ENCODE results near the gene TOLLIP.

Gene TOLLIP

DNA sequence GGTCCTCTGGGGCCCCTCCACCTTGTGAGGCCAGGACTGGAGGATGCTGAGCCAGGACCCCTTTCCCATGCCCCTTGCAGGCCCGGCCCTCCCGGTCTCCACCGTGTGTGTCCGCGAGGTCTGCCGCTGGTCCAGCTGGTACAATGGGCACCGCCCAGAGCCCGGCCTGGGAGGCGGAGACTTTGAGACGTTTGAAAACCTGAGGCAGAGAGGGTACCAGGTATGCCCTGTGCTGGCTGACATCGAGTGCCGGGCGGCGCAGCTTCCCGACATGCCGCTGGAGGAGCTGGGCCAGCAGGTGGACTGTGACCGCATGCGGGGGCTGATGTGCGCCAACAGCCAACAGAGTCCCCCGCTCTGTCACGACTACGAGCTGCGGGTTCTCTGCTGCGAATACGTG lies 68.7 kb downstream of the TOLLIP start:
- no peak for DNase-seq

DNA sequence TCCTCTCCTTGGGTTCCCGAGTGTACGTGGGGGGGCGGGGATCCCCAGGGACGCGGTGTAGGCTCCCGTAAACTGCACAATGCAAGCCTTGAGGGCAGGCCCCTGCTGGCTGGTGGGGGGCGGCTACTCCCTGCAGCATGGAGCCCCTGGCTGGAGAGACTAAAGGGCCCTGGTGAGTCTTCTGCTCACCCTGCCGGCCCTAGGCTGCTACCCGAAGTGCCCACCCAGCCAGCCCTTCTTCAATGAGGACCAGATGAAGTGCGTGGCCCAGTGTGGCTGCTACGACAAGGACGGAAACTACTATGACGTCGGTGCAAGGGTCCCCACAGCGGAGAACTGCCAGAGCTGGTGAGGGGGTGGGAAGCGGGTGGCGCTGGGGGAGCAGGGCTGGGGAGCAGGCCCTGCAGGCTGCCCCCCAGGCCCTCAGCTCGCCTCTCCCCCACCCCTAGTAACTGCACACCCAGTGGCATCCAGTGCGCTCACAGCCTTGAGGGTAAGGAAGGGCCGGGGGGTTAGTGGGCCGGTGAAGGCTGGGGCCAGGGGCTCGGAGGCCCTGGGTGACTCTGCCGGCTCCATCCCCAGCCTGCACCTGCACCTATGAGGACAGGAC lies 69.7 kb downstream of the TOLLIP start:
- no peak for DNase-seq

- DNase-seq, result no peak
Observed at GRCh38 chr11:1238767-1239595, 70.5 kb downstream of the TOLLIP start.

DNA sequence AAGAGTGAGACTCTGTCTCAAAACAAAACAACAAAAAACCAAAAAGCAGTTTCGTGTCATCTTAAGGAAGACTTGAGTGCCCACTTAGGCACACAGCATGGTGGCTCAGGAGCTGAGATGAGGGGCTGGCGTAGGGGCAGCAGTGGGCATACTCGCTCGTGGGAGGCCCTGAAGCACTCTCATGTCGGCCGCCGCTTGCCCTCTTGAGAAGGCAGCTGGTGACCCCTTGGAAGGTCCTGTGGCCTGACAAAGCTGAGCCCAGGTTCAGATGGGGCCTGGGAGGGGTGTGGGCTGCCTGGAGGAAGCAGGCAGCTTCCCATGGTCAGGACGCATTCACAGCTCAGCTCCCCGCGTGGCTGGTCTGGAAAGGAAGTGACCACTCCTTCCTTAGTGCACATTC lies 71.6 kb downstream of the TOLLIP start:
- DNase-seq, result no peak

DNA sequence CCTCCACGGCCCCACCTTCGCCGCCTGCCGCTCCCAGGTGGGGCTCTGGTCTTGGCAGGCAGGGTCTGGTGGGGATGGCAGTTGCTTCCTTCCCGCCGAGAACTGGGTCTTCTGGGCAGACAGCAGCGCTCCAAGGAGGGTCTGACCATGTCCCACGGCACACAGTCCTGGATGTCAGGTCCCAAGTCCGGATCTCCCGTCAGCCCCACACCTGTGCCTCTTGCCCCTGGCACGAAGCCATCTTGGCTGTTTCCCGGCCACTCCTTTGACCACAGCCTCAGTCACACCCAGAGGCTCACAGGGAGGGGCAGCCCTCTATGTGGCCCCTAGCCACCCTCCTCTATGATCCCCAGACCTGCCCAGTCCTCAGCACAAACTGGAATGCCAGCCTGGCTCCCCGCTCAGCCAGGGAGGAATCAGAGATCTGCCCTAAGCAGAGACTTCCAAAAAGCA lies 72.3 kb downstream of the TOLLIP start:
- no peak for DNase-seq

GRCh38 chr11:1236316-1237127 lies 72.9 kb downstream of the TOLLIP start:
- no peak for DNase-seq

- no peak for DNase-seq
Observed at GRCh38 chr11:1235901-1236315, 73.5 kb downstream of the TOLLIP start.

DNA sequence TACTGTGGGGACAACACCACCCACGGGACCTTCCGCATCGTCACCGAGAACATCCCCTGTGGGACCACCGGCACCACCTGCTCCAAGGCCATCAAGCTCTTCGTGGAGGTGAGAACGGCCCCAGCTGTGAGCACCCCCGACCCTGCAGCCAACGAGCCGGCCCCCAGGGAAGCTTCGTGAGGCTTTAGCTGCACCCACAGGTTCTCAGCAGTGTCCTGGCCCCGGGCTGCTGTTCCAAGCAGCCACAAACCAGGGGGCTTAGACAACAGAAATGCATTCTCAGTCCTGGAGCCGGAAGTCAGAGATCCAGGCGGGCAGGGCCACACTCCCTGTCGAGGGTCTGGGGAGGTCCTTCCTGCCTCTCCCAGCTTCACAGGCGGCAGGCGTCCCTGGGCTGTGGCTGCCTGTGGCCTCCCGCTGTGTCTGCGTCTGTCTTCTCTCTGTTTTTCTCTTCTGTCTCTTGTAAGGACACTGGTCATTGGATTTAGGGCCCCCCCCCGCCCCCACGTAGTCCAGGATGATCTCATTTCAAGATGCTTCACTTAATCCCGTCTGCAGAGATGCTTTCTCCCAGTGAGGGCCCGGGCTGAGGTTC lies 74.0 kb downstream of the TOLLIP start:
- no peak for DNase-seq

GRCh38 chr11:1234771-1235305 lies 74.6 kb downstream of the TOLLIP start:
- no peak for DNase-seq

- no peak for DNase-seq
Observed at GRCh38 chr11:1234054-1234720, 75.2 kb downstream of the TOLLIP start.

GRCh38 chr11:1233351-1234053 lies 75.9 kb downstream of the TOLLIP start:
- DNase-seq, result no peak

- DNase-seq, result no peak
Observed at GRCh38 chr11:1232883-1233321, 76.5 kb downstream of the TOLLIP start.

DNA sequence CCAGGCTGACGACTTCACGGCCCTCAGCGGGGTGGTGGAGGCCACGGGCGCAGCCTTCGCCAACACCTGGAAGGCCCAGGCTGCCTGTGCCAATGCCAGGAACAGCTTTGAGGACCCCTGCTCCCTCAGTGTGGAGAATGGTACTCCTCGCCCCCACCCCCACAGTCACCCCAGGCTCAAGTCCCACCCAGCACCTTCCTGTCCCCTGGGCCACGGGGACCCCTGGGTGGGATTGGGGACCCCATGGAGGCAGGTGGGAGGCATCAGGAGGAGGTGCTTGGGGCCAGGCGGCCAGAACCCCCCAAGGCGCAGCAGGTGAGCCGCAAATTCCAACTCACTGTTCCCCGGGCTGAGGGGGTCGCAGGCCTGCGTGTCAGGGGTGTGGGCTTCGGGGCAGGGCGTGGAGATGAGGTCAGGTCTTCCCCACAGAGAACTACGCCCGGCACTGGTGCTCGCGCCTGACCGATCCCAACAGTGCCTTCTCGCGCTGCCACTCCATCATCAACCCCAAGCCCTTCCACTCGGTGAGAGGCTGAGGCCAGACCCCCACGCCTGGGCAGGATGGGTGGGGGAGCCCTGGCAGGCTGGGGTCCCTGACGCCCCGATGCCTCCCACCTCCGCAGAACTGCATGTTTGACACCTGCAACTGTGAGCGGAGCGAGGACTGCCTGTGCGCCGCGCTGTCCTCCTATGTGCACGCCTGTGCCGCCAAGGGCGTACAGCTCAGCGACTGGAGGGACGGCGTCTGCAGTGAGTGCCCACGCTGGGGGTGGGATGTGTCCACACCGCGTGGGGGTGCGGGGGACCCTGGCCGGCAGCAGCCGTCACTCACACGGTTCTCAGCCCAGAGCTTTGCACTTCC lies 77.2 kb downstream of the TOLLIP start:
- no peak for DNase-seq

DNA sequence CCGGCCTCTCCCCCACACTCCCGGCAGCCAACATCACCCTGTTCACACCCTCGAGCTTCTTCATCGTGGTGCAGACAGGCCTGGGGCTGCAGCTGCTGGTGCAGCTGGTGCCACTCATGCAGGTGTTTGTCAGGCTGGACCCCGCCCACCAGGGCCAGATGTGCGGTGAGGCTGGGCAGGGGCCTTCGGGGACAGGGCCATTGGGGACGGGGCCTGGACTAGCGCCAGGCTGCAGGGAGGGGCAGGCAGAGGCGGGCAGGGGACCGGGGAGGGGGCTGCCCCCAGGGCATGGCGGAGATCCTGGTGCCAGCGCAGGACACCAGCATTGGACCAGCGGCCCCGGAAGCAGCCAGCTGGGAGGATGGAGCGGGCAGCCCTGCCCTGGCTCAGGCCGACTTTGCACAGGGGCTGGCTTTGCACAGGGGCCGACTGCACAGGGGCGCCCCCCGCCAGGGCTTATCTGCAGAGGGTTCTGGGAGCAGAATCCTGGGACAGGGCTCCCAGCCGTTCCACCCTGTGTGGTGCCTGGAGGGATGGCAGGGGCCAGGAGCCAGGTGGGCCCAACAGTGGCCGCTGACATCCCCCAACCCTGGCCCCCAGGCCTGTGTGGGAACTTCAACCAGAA lies 77.9 kb downstream of the TOLLIP start:
- no peak for DNase-seq

DNA sequence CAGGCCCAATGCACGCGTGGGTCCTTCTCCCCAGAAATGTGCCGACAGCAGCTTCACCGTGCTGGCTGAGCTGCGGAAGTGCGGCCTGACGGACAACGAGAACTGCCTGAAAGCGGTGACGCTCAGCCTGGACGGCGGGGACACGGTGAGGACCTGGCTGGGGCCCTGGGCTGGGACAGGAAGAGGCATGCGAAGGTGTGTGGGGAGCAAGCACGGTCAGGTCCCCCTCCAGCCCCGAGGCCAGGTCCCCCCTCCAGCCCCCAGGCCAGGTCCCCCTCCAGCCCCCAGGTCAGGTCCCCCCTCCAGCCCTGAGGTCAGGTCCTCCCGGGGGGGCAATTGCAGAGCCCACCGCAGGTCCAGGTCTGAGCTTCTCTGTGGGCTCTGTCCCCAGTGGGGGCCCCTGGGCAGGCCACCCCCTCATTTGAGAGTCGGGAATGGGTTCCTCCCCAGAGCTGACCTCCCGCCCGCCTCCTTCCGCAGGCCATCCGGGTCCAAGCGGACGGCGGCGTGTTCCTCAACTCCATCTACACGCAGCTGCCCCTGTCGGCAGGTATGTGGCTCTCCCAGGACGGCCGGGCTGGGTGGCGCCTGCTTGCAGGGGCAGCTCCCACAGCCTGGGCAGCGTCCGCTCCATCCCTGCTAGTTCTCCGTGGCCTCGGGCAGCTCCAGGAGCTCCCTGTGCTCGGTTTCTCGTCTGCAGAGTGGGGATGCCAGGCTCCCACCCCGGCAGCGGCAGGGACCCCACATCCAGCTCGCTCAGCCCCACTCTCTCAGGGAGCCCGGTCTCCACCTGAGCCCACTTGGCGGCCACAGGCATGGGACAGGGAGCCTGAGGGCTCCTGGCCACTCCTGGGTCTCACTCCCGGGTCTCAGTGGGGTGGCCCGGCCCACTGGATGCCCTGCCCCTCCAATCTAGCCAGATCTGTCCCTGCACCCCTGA lies 78.7 kb downstream of the TOLLIP start:
- no peak for DNase-seq

- no peak for DNase-seq
Observed at GRCh38 chr11:1230121-1230455, 79.3 kb downstream of the TOLLIP start.

DNA sequence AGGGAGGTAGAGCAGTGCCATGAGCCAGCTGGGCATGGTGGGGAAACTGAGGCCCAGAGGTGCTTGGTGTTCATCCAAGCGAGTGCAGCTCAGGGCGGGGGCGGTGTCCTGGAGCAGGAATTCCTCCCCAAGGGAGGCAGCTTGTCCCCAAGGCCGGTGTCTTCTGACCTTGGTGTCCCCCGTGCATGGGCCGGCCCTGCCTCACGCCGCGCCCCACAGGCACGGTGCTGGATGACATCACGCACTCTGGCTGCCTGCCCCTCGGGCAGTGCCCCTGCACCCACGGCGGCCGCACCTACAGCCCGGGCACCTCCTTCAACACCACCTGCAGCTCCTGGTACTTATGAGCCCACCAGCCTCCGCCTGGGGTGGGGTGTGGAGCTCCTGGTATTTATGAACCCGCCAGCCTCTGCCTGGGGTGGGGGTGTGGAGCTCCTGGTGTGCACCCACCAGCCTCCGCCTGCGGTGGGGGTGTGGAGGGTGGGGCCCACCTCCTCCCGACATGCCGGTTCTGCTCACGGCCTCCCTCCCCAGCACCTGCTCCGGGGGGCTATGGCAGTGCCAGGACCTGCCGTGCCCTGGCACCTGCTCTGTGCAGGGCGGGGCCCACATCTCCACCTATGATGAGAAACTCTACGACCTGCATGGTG lies 79.8 kb downstream of the TOLLIP start:
- no peak for DNase-seq

DNA sequence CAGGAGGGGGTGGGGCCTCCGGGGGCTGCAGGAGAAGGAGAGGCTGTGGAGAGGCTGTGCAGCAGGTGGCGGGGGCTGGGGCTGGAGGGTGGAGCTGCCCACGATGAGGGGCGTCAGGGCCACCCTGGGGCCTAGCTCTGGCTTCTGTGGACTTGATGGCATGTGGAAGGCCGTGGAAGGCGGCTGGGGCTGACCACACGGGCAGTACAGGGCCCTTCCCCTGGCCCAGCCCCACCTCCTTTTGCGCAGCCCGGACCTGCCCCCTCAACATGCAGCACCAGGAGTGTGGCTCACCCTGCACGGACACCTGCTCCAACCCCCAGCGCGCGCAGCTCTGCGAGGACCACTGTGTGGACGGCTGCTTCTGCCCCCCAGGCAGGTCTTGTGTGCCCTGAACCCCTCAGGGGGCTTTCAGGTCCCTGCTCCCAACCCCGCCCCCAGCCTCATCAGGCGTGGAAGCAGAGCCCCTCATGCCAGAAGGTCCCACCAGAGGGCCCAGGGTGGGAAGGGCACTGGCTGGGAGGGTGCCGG lies 80.4 kb downstream of the TOLLIP start:
- DNase-seq, result no peak

Data from MV-4-11 (cell line).